ENCODE data around the gene NECTIN2. TPM values are rescaled to one million over a fixed set of nuclear protein-coding genes. Genes with fewer than 3 reads are reported as not detected.
"Not testable (repeated sequence)": the region's sequence is repeated elsewhere in the genome, so short reads cannot be mapped to it uniquely, and the experiment has no call there.

NECTIN2 gene
- total RNA-seq, 1 experiment from 2014 or later = 2.0 TPM

- H3K4me1 ChIP-seq (ENCODE audit: low read length) = no peaks in the 10 kb centered on the region
- no peaks in the 10 kb centered on the region for H3K27me3 ChIP-seq (ENCODE audit: low read length)
- no peak overlapping the region for H2AFZ ChIP-seq (ENCODE audit: low read length)
- no peaks in the 10 kb centered on the region for H3K9me3 ChIP-seq (ENCODE audit: low read length)
- H3K9me2 ChIP-seq (replicated peaks; ENCODE audit: insufficient read depth, low read length) = no peaks in the 10 kb centered on the region
- H4K20me1 ChIP-seq (ENCODE audit: insufficient read depth, low read depth, low read length) = no peaks in the 10 kb centered on the region
- H3K4me3 ChIP-seq (ENCODE audit: low read length) = no peak overlapping the region
- no peaks in the 10 kb centered on the region for H3K79me2 ChIP-seq (ENCODE audit: low read length)
- no peak for DNase-seq
- no peaks in the 10 kb centered on the region for H3K36me3 ChIP-seq (ENCODE audit: insufficient read depth, low read length)
- no peak overlapping the region for H3K4me2 ChIP-seq (ENCODE audit: low read depth, low read length, poor library complexity, severe bottlenecking)
- no peak overlapping the region for H3K27ac ChIP-seq (ENCODE audit: low read length)
- H3K9ac ChIP-seq (ENCODE audit: low read length) = no peak overlapping the region
Observed at GRCh38 chr19:44879309-44880065, 33.4 kb downstream of the NECTIN2 start.

GRCh38 chr19:44882063-44882462, 36.0 kb downstream of the NECTIN2 start:
- Histone ChIP-seq H3K27me3 (ENCODE audit: low read length) (no peaks in the 10 kb centered on the region), H3K9me3 (ENCODE audit: low read length) (no peaks in the 10 kb centered on the region), H3K27ac (ENCODE audit: low read length) (no peak overlapping the region), H4K20me1 (ENCODE audit: insufficient read depth, low read depth, low read length) (no peaks in the 10 kb centered on the region), H3K9me2 (replicated peaks; ENCODE audit: insufficient read depth, low read length) (no peaks in the 10 kb centered on the region), H2AFZ (ENCODE audit: low read length) (no peak overlapping the region), H3K79me2 (ENCODE audit: low read length) (no peaks in the 10 kb centered on the region), H3K4me3 (ENCODE audit: low read length) (no peak overlapping the region), H3K9ac (ENCODE audit: low read length) (no peak overlapping the region), H3K4me1 (ENCODE audit: low read length) (no peaks in the 10 kb centered on the region), H3K36me3 (ENCODE audit: insufficient read depth, low read length) (no peaks in the 10 kb centered on the region), H3K4me2 (ENCODE audit: low read depth, low read length, poor library complexity, severe bottlenecking) (no peak overlapping the region)
- no peak for DNase-seq

- not testable (repeated sequence) for H3K9me3 ChIP-seq (ENCODE audit: low read length); H3K9ac ChIP-seq (ENCODE audit: low read length); H3K79me2 ChIP-seq (ENCODE audit: low read length); H3K9me2 ChIP-seq (replicated peaks; ENCODE audit: insufficient read depth, low read length); H3K27me3 ChIP-seq (ENCODE audit: low read length); H3K4me1 ChIP-seq (ENCODE audit: low read length); DNase-seq; H3K36me3 ChIP-seq (ENCODE audit: insufficient read depth, low read length); H3K4me3 ChIP-seq (ENCODE audit: low read length); H4K20me1 ChIP-seq (ENCODE audit: insufficient read depth, low read depth, low read length); H3K4me2 ChIP-seq (ENCODE audit: low read depth, low read length, poor library complexity, severe bottlenecking); H2AFZ ChIP-seq (ENCODE audit: low read length); H3K27ac ChIP-seq (ENCODE audit: low read length)
Observed at GRCh38 chr19:44882619-44883397, 36.7 kb downstream of the NECTIN2 start.

- Histone ChIP-seq H3K36me3 (ENCODE audit: insufficient read depth, low read length) (no peaks in the 10 kb centered on the region), H3K4me2 (ENCODE audit: low read depth, low read length, poor library complexity, severe bottlenecking) (no peak overlapping the region), H3K9me3 (ENCODE audit: low read length) (no peaks in the 10 kb centered on the region)
Observed at GRCh38 chr19:44883922-44884321, 37.8 kb downstream of the NECTIN2 start.

GRCh38 chr19:44884566-44884965, 38.5 kb downstream of the NECTIN2 start:
- Histone ChIP-seq H3K9me2 (replicated peaks; ENCODE audit: insufficient read depth, low read length) (no peaks in the 10 kb centered on the region), H3K9me3 (ENCODE audit: low read length) (no peaks in the 10 kb centered on the region), H4K20me1 (ENCODE audit: insufficient read depth, low read depth, low read length) (no peaks in the 10 kb centered on the region), H2AFZ (ENCODE audit: low read length) (no peak overlapping the region), H3K4me1 (ENCODE audit: low read length) (no peaks in the 10 kb centered on the region), H3K79me2 (ENCODE audit: low read length) (no peaks in the 10 kb centered on the region), H3K4me2 (ENCODE audit: low read depth, low read length, poor library complexity, severe bottlenecking) (no peak overlapping the region), H3K27me3 (ENCODE audit: low read length) (no peaks in the 10 kb centered on the region), H3K4me3 (ENCODE audit: low read length) (no peak overlapping the region), H3K36me3 (ENCODE audit: insufficient read depth, low read length) (no peaks in the 10 kb centered on the region), H3K27ac (ENCODE audit: low read length) (no peak overlapping the region), H3K9ac (ENCODE audit: low read length) (no peak overlapping the region)
- no peak for DNase-seq

More at GRCh38 chr19:44883922-44884321, 37.8 kb downstream of the NECTIN2 start:
- Histone ChIP-seq H3K9ac (ENCODE audit: low read length) (no peak overlapping the region), H3K79me2 (ENCODE audit: low read length) (no peaks in the 10 kb centered on the region), H4K20me1 (ENCODE audit: insufficient read depth, low read depth, low read length) (no peaks in the 10 kb centered on the region), H3K4me1 (ENCODE audit: low read length) (no peaks in the 10 kb centered on the region), H3K27me3 (ENCODE audit: low read length) (no peaks in the 10 kb centered on the region), H3K4me3 (ENCODE audit: low read length) (no peak overlapping the region), H3K9me2 (replicated peaks; ENCODE audit: insufficient read depth, low read length) (no peaks in the 10 kb centered on the region), H2AFZ (ENCODE audit: low read length) (no peak overlapping the region), H3K27ac (ENCODE audit: low read length) (no peak overlapping the region)
- no peak for DNase-seq

GRCh38 chr19:44886141-44886540, 40.0 kb downstream of the NECTIN2 start:
- no peaks in the 10 kb centered on the region for H3K9me2 ChIP-seq (replicated peaks; ENCODE audit: insufficient read depth, low read length)
- DNase-seq = no peak
- no peak overlapping the region for H3K9ac ChIP-seq (ENCODE audit: low read length)
- H3K36me3 ChIP-seq (ENCODE audit: insufficient read depth, low read length) = no peaks in the 10 kb centered on the region
- no peak overlapping the region for H2AFZ ChIP-seq (ENCODE audit: low read length)
- H3K4me1 ChIP-seq (ENCODE audit: low read length) = peaks cover 7% of the 10 kb centered on the region
- H3K4me3 ChIP-seq (ENCODE audit: low read length) = no peak overlapping the region
- H4K20me1 ChIP-seq (ENCODE audit: insufficient read depth, low read depth, low read length) = no peaks in the 10 kb centered on the region
- no peak overlapping the region for H3K4me2 ChIP-seq (ENCODE audit: low read depth, low read length, poor library complexity, severe bottlenecking)
- no peak overlapping the region for H3K27ac ChIP-seq (ENCODE audit: low read length)
- H3K27me3 ChIP-seq (ENCODE audit: low read length) = no peaks in the 10 kb centered on the region
- no peaks in the 10 kb centered on the region for H3K9me3 ChIP-seq (ENCODE audit: low read length)
- H3K79me2 ChIP-seq (ENCODE audit: low read length) = peaks cover under 1% of the 10 kb centered on the region; the same call in 1 of the 2 replicates

- no peak overlapping the region for H3K27ac ChIP-seq (ENCODE audit: low read length)
- H3K9me3 ChIP-seq (ENCODE audit: low read length) = no peaks in the 10 kb centered on the region
- H3K9me2 ChIP-seq (replicated peaks; ENCODE audit: insufficient read depth, low read length) = no peaks in the 10 kb centered on the region
- H2AFZ ChIP-seq (ENCODE audit: low read length) = no peak overlapping the region
- peaks cover 10% of the 10 kb centered on the region; the same call in 1 of the 2 replicates for H4K20me1 ChIP-seq (ENCODE audit: insufficient read depth, low read depth, low read length)
- no peak overlapping the region for H3K4me3 ChIP-seq (ENCODE audit: low read length)
- no peak overlapping the region for H3K4me2 ChIP-seq (ENCODE audit: low read depth, low read length, poor library complexity, severe bottlenecking)
- peaks cover 14% of the 10 kb centered on the region for H3K4me1 ChIP-seq (ENCODE audit: low read length)
- DNase-seq = no peak
- H3K27me3 ChIP-seq (ENCODE audit: low read length) = no peaks in the 10 kb centered on the region
- no peak overlapping the region for H3K9ac ChIP-seq (ENCODE audit: low read length)
- H3K79me2 ChIP-seq (ENCODE audit: low read length) = peaks cover 16% of the 10 kb centered on the region
- H3K36me3 ChIP-seq (ENCODE audit: insufficient read depth, low read length) = peaks cover 2% of the 10 kb centered on the region; the same call in 1 of the 2 replicates
Observed at GRCh38 chr19:44887648-44888047, 41.6 kb downstream of the NECTIN2 start.

GRCh38 chr19:44888335-44888734, 42.2 kb downstream of the NECTIN2 start:
- peaks cover 11% of the 10 kb centered on the region; the same call in 1 of the 2 replicates for H4K20me1 ChIP-seq (ENCODE audit: insufficient read depth, low read depth, low read length)
- H3K9ac ChIP-seq (ENCODE audit: low read length); DNase-seq: not testable (repeated sequence)

More at GRCh38 chr19:44888335-44888734, 42.2 kb downstream of the NECTIN2 start:
- H2AFZ ChIP-seq (ENCODE audit: low read length); H3K4me3 ChIP-seq (ENCODE audit: low read length); H3K4me2 ChIP-seq (ENCODE audit: low read depth, low read length, poor library complexity, severe bottlenecking); H3K27ac ChIP-seq (ENCODE audit: low read length); H3K9me2 ChIP-seq (replicated peaks; ENCODE audit: insufficient read depth, low read length); H3K36me3 ChIP-seq (ENCODE audit: insufficient read depth, low read length); H3K9me3 ChIP-seq (ENCODE audit: low read length); H3K27me3 ChIP-seq (ENCODE audit: low read length): not testable (repeated sequence)
- Histone ChIP-seq H3K4me1 (ENCODE audit: low read length) (peaks cover 18% of the 10 kb centered on the region), H3K79me2 (ENCODE audit: low read length) (peaks cover 23% of the 10 kb centered on the region)
